ENCODE results near the gene RUFY2.
"Not testable (repeated sequence)": the region's sequence is repeated elsewhere in the genome, so short reads cannot be mapped to it uniquely, and the experiment has no call there.

RUFY2 gene

DNA sequence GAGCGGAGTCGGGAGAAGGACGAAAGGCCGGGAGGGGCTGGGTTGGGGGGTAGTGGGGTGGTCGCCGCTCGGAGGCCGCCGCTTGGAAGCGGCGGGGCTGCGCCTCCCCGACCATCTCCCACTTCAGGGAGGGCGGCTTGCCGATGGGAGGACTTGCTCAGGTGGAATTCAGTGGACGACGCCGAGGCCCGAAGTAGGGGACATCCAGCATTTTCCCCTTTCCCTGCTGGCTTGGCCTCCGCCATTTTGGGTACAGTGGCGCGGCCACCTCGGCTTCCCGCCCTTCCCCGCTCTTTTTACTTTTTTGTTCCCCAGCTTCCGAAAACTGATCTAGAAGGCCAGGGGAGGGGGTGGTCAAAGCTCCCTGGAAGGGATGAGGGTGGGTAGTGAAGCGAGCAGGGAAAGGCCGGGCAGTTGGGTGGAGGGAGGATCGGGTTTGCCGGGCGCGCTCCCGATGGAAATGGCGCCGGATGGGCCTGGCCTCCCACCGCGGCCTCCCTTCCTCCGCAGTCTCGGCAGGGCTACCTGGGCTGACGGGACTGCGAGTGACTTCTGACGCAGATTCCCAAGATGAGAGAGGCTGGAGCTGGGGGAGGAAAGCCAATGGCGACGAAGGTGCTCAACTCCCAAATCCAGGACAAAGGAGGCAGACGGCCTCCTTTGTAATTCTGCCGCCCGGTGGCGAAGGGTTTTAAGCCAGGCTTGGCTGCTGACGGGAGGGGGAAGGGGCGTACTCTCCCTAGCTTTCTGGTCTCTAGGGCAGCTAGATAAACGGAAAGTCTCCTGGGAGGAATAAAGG lies 74.6 kb downstream of the RUFY2 start, which contains the start of gene PBLD:
TSS of gene PBLD (minus strand) at position 670 of the 799 bp plus-strand sequence. CDS start 26,084 bp downstream, outside the sequence.
- peak; percentile 48 for DNase-seq (ENCODE audit: extremely low read depth, low read depth)
- TF ChIP-seq, protein P1, sequence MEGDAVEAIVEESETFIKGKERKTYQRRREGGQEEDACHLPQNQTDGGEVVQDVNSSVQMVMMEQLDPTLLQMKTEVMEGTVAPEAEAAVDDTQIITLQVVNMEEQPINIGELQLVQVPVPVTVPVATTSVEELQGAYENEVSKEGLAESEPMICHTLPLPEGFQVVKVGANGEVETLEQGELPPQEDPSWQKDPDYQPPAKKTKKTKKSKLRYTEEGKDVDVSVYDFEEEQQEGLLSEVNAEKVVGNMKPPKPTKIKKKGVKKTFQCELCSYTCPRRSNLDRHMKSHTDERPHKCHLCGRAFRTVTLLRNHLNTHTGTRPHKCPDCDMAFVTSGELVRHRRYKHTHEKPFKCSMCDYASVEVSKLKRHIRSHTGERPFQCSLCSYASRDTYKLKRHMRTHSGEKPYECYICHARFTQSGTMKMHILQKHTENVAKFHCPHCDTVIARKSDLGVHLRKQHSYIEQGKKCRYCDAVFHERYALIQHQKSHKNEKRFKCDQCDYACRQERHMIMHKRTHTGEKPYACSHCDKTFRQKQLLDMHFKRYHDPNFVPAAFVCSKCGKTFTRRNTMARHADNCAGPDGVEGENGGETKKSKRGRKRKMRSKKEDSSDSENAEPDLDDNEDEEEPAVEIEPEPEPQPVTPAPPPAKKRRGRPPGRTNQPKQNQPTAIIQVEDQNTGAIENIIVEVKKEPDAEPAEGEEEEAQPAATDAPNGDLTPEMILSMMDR (IDR thresholded peaks at IDR 0.05; ENCODE audit: low read depth, low read length) = peak; percentile 54

DNA sequence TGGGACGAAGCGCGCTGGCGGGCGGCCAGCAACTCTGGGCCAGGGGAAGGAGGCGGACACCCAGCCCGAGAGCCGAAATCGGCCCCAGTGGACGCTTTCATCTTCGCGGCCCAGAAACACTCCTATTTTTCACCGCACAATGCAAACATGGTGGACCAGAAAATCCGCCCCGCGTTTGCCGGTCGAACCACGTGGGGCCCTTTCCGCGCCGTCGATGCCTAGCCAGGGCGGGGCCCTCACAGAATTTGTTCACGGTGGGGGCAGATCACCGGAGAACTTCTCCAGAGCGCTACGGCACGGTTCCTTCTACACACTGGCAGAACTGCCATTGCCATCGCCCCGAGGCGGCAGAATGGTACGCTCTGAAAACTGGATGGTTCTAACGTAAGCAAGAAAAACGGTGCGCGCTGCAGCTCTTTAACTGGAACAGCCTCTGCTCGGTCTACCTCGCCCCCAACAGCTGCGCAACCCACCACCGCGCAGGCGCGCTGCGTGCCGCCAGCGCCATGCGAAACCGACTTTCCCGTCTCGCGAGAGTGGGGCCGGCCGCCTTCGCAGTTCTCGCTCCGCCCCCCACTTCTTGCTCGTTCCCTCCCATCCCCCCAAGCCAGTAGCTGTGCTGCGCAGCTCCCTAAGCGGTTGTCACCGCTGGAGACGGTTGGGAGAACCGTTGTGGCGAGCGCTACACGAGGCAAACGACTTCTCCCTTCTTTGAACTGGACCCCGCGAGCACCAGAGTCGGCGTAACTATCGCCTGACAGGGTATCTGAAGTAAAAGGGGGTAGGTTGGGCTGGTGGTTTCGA lies 75.4 kb downstream of the RUFY2 start, which contains the start of gene HNRNPH3:
TSS of gene HNRNPH3 (plus strand) at position 610 of the 804 bp plus-strand sequence. CDS start 5,158 bp downstream, outside the sequence.
- peak; percentile 95 for DNase-seq (ENCODE audit: extremely low read depth, low read depth)
- TF ChIP-seq, protein P1 (IDR thresholded peaks at IDR 0.05; ENCODE audit: low read depth, low read length) = no peak

DNA sequence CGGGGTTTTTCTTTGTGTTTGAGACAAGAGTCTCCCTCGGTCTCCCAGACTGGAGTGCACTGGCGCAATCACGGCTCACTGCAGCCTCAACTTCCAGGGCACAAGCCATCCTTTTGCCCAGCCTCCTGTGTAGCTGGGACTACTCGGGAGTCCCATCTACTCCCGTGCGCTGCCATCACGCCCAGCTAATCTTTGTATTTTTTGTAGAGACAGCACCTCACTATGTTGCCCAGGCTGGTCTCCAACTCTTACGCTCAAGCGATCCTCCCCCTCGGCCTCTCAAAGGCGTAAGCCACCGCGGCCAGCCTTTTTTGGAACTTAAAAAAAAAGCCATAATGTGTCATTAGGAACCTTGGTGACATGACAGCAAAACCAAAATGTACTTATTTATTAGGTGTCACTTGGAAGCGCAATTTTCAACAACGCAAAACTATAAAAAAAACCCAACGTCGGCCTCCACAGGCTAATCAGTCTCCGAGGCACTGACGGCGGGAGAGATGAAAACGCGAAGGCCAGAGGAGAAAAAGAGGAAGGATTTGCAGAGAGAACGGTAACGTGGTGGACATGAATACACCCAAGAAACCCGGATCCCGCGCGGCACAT lies 76.1 kb downstream of the RUFY2 start:
- TF ChIP-seq, protein P1 (IDR thresholded peaks at IDR 0.05; ENCODE audit: low read depth, low read length) = no peak
- no peak for DNase-seq (ENCODE audit: extremely low read depth, low read depth)

DNA sequence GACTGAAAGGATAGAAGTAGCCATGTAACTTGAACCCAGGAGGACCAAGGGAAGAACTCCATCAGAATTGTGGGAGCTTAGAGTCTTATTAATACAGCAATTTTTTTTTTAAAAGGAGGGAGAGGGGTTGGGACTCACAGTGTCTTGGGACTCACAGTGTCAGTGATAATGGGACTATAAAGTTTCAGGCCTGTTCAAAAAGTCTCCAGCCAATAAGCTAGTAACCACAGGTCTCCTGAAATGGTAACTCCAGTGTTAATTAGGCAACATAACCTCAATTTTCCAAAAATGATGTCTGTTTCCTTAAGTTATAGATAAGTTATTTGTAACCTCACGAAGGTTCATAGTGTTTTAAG lies 77.6 kb downstream of the RUFY2 start:
- DNase-seq (ENCODE audit: extremely low read depth, low read depth) = no peak
- TF ChIP-seq, protein P1 (IDR thresholded peaks at IDR 0.05; ENCODE audit: low read depth, low read length) = no peak

DNA sequence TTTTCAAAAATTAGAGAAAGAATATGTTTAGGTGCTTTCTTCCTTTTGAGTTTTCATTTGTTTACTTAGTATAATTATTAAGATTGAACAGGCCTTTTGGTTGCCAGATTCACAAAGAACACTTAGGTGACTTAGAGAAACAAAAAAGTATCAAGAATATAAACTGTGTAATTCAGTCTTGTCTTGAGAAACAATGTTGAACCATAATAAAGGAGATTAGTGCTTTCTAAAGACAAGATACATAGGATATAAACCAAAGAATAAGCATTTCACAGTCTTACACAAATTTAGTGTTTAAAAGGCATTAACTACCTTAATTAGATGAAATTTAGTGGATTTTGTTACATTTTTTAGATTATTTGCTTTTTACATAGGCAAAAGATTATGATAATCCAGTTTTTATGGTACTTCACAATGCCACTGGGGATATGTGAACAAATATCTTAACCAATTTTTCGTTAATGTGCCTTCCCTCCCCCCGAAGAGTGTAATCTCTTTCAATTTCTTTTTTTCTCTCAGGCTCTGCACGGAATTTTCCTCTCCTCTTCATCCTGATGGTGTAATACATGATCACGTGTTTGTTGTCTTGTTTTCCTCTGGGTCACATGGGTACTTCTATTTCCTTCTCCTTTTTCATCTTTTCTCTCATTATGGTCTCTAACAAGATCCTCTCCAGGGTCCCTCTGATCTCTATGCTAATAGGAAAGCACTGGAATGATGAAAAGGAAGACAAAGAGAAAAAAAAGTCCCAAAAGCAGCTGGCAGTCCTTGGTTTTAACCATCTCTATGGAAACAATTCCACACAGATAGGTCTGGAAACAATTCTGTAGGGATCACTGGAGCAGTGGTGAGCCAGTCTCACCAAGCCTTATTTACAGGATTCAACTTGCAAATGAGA lies 78.9 kb downstream of the RUFY2 start:
- TF ChIP-seq, protein P1 (IDR thresholded peaks at IDR 0.05; ENCODE audit: low read depth, low read length) = no peak
- peak; percentile 59 for DNase-seq (ENCODE audit: extremely low read depth, low read depth)

DNA sequence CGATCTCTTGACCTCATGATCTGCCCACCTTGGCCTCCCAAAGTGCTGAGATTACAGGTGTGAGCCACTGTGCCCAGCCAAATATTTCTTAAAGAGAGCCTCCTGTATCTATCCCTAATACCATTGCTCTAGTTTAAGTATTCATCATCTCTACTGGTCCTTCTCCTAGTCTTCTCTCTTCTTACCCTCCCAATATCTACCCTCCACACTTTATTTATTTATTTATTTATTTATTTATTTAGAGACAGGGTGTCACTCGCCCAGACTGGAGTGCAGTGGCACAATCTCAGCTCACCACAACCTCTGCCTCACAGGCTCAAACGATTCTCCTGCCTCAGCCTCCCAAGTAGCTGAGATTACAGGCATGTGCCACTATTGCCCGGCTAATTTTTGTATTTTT lies 82.7 kb downstream of the RUFY2 start:
- DNase-seq (ENCODE audit: extremely low read depth, low read depth) = not testable (repeated sequence)
